ENCODE results near the gene SPOCD1.
"Not testable (repeated sequence)": the region's sequence is repeated elsewhere in the genome, so short reads cannot be mapped to it uniquely, and the experiment has no call there.

SPOCD1 gene

GRCh38 chr1:31828926-31829690, 13.3 kb upstream of the SPOCD1 start:
- no peak for DNase-seq

GRCh38 chr1:31828341-31828740, 12.5 kb upstream of the SPOCD1 start:
- no peak for DNase-seq

GRCh38 chr1:31823780-31824179, 8.0 kb upstream of the SPOCD1 start:
- no peak for DNase-seq

- DNase-seq, result no peak
Observed at GRCh38 chr1:31822766-31823165, 6.9 kb upstream of the SPOCD1 start.

- not testable (repeated sequence) for DNase-seq
Observed at GRCh38 chr1:31820196-31820595, 4.4 kb upstream of the SPOCD1 start.

- no peak for DNase-seq
Observed at GRCh38 chr1:31818206-31818605, 2.4 kb upstream of the SPOCD1 start.

GRCh38 chr1:31816947-31817346, 1.1 kb upstream of the SPOCD1 start:
- DNase-seq, result not testable (repeated sequence)

- not testable (repeated sequence) for DNase-seq
Observed at GRCh38 chr1:31816501-31816900, 679 bp upstream of the SPOCD1 start.

GRCh38 chr1:31815307-31815645, 546 bp downstream of the SPOCD1 start:
- no peak for DNase-seq

GRCh38 chr1:31814631-31815306, 1.1 kb downstream of the SPOCD1 start:
- no peak for DNase-seq

- DNase-seq, result no peak
Observed at GRCh38 chr1:31814041-31814511, 1.7 kb downstream of the SPOCD1 start.

GRCh38 chr1:31812158-31812829, 3.5 kb downstream of the SPOCD1 start:
- no peak for DNase-seq

- no peak for DNase-seq
Observed at GRCh38 chr1:31811605-31812004, 4.2 kb downstream of the SPOCD1 start.

- no peak for DNase-seq
Observed at GRCh38 chr1:31809698-31810097, 6.1 kb downstream of the SPOCD1 start.

GRCh38 chr1:31807273-31808048, 8.4 kb downstream of the SPOCD1 start:
- DNase-seq, result no peak

GRCh38 chr1:31805318-31805717, 10.5 kb downstream of the SPOCD1 start:
- DNase-seq, result no peak

GRCh38 chr1:31804098-31804497, 11.7 kb downstream of the SPOCD1 start:
- DNase-seq, result no peak

- DNase-seq, result no peak
Observed at GRCh38 chr1:31803610-31804009, 12.2 kb downstream of the SPOCD1 start.

GRCh38 chr1:31802190-31803150, 13.4 kb downstream of the SPOCD1 start:
- no peak for DNase-seq

- no peak for DNase-seq
Observed at GRCh38 chr1:31801458-31801857, 14.4 kb downstream of the SPOCD1 start.

GRCh38 chr1:31800674-31800967, 15.2 kb downstream of the SPOCD1 start:
- no peak for DNase-seq
